ENCODE measurements around the gene ACTL10. TPM values are rescaled to one million over a fixed set of nuclear protein-coding genes. Genes with fewer than 3 reads are reported as not detected.
"Not testable (repeated sequence)": the region's sequence is repeated elsewhere in the genome, so short reads cannot be mapped to it uniquely, and the experiment has no call there.

ACTL10 gene
- total RNA-seq, 1 donor from 2014 or later = 3.6 TPM

DNA sequence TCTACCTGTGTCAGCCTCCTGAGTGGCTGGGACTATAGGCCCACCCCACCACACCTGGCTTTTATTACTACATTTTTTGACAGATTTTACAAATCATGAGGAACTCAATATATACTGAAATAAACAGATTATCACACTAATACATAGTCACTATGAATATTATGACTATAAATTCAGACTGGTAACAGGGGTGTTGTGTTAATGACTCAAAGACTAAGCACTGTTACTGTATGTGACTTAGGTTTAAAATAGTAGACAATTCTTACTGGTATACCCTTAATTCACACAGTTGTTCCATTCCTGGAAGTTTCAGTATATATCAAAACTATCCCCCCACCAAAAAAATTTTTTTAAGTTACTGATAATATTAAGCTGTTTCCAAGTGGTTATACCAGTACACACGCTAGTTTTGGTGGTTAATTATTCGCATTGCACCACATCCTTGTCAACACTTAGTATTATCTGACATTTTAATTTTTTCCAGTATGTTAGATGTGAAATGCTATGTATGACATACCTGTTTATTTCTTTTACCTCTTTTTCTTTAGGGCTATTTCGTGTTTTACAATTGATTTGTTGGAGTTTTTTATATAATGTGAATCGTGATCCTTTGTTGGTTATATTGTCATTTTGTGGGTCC is 39.0 kb upstream of the ACTL10 start:
- Histone ChIP-seq H3K36me3 (ENCODE audit: control insufficient read depth, insufficient read depth, low read length) (peaks cover 5% of the 10 kb centered on the region), H3K27me3 (ENCODE audit: control insufficient read depth, insufficient read depth, low read length) (no peaks in the 10 kb centered on the region), H3K4me3 (ENCODE audit: low read depth, low read length) (no peak overlapping the region)
- TF ChIP-seq, protein P1, sequence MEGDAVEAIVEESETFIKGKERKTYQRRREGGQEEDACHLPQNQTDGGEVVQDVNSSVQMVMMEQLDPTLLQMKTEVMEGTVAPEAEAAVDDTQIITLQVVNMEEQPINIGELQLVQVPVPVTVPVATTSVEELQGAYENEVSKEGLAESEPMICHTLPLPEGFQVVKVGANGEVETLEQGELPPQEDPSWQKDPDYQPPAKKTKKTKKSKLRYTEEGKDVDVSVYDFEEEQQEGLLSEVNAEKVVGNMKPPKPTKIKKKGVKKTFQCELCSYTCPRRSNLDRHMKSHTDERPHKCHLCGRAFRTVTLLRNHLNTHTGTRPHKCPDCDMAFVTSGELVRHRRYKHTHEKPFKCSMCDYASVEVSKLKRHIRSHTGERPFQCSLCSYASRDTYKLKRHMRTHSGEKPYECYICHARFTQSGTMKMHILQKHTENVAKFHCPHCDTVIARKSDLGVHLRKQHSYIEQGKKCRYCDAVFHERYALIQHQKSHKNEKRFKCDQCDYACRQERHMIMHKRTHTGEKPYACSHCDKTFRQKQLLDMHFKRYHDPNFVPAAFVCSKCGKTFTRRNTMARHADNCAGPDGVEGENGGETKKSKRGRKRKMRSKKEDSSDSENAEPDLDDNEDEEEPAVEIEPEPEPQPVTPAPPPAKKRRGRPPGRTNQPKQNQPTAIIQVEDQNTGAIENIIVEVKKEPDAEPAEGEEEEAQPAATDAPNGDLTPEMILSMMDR (IDR thresholded peaks at IDR 0.05; ENCODE audit: insufficient read depth, low read length, poor library complexity, severe bottlenecking) = no peak
- DNase-seq (ENCODE audit: low read depth) = no peak

DNA sequence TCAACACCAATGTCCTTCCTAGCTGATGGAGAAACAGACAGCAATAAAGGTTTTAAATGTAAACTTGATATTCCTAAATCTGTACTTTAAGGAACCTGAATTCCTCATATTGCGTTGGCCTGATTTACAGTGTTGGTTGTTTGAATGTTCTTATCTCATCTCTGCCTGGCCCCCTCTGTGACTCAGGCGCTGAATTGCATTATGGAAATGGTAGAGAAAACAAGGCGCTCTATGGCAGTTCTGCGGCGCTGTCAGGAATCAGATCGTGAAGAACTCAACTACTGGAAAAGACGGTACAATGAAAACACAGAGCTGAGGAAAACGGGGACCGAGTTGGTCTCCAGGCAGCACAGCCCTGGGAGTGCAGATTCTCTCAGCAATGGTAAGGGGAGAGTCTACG is 37.2 kb upstream of the ACTL10 start:
- TF ChIP-seq, protein P1 (IDR thresholded peaks at IDR 0.05; ENCODE audit: insufficient read depth, low read length, poor library complexity, severe bottlenecking) = no peak
- no peak for DNase-seq (ENCODE audit: low read depth)
- Histone ChIP-seq H3K36me3 (ENCODE audit: control insufficient read depth, insufficient read depth, low read length) (no peaks in the 10 kb centered on the region), H3K27me3 (ENCODE audit: control insufficient read depth, insufficient read depth, low read length) (no peaks in the 10 kb centered on the region), H3K4me3 (ENCODE audit: low read depth, low read length) (no peak overlapping the region)

DNA sequence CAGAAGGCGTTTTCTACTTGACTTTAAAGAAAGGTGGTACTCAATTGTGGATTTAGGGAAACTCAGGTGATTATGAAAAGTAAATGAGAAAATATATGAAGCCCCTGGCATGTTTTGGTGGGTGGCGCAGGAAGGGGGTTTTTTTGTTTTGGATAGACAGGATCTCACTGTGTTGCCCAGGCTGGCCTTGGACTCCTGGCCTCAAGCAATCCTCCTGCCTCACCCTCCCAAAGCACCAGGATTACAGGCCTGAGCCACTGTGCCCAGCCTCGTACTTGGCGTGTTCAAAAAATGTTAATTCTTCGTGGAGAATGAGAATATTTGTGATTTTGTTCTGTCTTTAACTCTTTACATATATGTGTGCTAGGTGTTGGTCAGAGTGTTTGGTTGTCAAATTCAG is 36.8 kb upstream of the ACTL10 start:
- Histone ChIP-seq H3K27me3 (ENCODE audit: control insufficient read depth, insufficient read depth, low read length) (no peaks in the 10 kb centered on the region), H3K4me3 (ENCODE audit: low read depth, low read length) (no peak overlapping the region), H3K36me3 (ENCODE audit: control insufficient read depth, insufficient read depth, low read length) (no peaks in the 10 kb centered on the region)
- TF ChIP-seq, protein P1 (IDR thresholded peaks at IDR 0.05; ENCODE audit: insufficient read depth, low read length, poor library complexity, severe bottlenecking) = no peak
- DNase-seq (ENCODE audit: low read depth) = no peak

DNA sequence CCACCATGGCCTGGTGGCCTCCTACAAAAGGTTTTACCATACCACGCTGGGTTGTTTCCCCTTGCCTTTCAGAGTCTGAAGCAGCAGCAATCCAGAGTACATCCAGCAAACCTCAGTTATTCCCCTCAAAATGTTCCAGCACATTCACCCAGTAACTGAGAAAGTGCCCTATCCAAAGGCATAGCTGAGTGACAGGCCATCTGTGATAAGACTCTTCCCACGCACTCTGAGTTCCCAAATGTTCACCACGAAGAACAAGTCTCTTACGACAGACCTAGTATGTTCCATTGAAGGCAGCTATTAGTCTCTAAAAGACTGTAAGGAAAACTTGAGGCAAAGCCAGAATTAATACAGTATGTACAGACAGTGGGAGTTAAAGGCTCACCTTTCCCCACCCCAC is 36.2 kb upstream of the ACTL10 start:
- H3K4me3 ChIP-seq (ENCODE audit: low read depth, low read length) = no peak overlapping the region
- H3K27me3 ChIP-seq (ENCODE audit: control insufficient read depth, insufficient read depth, low read length) = no peaks in the 10 kb centered on the region
- H3K36me3 ChIP-seq (ENCODE audit: control insufficient read depth, insufficient read depth, low read length) = no peaks in the 10 kb centered on the region
- no peak for DNase-seq (ENCODE audit: low read depth)
- TF ChIP-seq, protein P1 (IDR thresholded peaks at IDR 0.05; ENCODE audit: insufficient read depth, low read length, poor library complexity, severe bottlenecking) = no peak

DNA sequence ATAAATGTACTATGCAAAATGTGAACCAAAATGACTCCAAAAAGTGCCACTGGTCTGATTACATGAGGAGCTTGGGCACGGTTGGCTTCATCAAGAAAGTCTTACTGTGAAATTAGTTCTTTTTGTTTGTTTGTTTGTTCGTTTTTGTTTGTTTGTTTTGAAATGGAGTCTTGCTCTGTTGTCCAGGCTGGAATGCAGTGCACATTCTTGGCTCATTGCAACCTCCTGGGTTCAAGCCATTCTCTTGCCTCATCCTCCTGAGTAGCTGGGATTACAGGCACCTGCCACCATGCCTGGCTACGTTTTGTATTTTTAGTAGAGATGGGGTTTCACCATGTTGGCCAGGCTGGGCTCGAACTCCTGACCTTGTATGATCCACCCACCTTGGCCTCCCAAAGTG is 34.8 kb upstream of the ACTL10 start:
- not testable (repeated sequence) for H3K27me3 ChIP-seq (ENCODE audit: control insufficient read depth, insufficient read depth, low read length); DNase-seq (ENCODE audit: low read depth); H3K4me3 ChIP-seq (ENCODE audit: low read depth, low read length); H3K36me3 ChIP-seq (ENCODE audit: control insufficient read depth, insufficient read depth, low read length)

DNA sequence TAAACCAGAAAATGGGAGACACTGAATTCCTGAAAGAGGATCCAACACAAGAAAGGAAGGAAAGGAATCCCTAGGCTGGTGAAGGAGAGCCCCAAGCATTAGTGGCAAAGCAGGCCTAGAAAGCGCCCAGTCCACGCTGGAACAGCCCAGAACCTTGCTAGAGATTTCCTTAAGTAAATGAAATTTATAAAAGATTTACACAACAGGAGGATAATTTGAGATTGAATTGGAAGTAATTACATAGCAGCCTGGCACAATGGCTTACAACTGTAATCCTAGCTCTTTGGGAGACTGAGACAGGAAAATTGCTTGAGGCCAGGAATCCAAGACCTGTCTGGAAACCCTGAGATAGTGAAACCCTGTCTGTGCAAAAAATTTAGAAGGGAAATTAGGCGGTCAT is 31.4 kb upstream of the ACTL10 start:
- no peak for DNase-seq (ENCODE audit: low read depth)

More for the DNA sequence above, 31.4 kb upstream of the ACTL10 start:
- Histone ChIP-seq H3K36me3 (ENCODE audit: control insufficient read depth, insufficient read depth, low read length) (no peaks in the 10 kb centered on the region), H3K27me3 (ENCODE audit: control insufficient read depth, insufficient read depth, low read length) (no peaks in the 10 kb centered on the region), H3K4me3 (ENCODE audit: low read depth, low read length) (no peak overlapping the region)
- TF ChIP-seq, protein P1 (IDR thresholded peaks at IDR 0.05; ENCODE audit: insufficient read depth, low read length, poor library complexity, severe bottlenecking) = no peak

All from kidney epithelial cell (primary cell).